Sigmoid colon (tissue), 4 donors: ENCODE results near the gene CYSRT1.

Experiments used
- POLR2A ChIP-seq, 2 donors: fragments of 450-650 bp; IDR thresholded peaks; one replicate each; pipeline ENCODE4 v1.6.1; 2016; ENCODE audit warnings: antibody characterized with exemption in 2 of 2, mild to moderate bottlenecking in 2 of 2, moderate library complexity in 2 of 2
- POLR2AphosphoS5 ChIP-seq, 4 donors: sonication (generic); formaldehyde crosslinking; IDR thresholded peaks; one replicate each; pipeline ENCODE4 v1.6.1; 2017; ENCODE audit warnings: antibody characterized with exemption in 4 of 4
- TF ChIP-seq, protein P1 (sequence below), 4 experiments: fragments of 450-650 bp in 3 of 4; fragments of 200-600 bp in 1 of 4; IDR thresholded peaks; one replicate each; pipeline ENCODE4 v1.5.1; 2016 to 2019; ENCODE audit warnings: antibody characterized with exemption in 4 of 4, mild to moderate bottlenecking in 3 of 4, moderate library complexity in 2 of 4

DNA sequence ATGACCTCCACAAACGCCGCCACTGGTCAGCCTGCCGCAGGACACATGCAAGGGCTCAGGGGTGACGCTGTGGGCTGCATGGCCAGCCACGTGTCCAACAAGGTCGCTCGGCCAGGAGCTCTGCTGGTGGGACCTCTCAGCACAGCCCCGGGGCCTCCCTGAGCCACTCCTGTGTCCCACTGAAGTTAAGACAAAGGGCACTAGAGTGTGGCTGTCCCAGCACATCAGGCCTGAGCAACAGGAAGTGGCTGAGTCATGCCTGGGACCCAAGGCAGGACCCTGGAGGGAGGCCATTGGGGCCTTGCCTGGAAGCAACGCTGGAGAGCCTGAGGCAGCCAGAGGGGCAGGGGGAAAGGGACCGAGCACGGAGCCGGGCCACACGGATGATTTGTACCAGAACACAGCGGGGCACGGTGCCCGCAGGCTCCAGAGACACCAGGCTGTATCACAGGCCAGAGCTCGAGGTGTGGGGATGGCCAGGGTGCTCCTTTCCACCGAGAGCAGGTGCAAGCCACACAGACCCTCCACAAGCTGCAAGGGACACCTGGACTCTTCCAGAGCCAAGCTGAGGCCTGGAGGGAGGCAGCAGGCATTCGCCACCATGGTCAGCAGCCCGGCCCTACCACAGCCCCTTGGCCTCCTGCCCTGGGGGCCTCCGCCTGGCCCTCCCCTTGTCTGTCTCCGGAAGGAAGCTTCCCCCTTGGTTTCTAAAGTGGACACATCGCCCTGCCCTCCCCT, 46.6 kb upstream of the CYSRT1 start:
- TF ChIP-seq, protein P1, sequence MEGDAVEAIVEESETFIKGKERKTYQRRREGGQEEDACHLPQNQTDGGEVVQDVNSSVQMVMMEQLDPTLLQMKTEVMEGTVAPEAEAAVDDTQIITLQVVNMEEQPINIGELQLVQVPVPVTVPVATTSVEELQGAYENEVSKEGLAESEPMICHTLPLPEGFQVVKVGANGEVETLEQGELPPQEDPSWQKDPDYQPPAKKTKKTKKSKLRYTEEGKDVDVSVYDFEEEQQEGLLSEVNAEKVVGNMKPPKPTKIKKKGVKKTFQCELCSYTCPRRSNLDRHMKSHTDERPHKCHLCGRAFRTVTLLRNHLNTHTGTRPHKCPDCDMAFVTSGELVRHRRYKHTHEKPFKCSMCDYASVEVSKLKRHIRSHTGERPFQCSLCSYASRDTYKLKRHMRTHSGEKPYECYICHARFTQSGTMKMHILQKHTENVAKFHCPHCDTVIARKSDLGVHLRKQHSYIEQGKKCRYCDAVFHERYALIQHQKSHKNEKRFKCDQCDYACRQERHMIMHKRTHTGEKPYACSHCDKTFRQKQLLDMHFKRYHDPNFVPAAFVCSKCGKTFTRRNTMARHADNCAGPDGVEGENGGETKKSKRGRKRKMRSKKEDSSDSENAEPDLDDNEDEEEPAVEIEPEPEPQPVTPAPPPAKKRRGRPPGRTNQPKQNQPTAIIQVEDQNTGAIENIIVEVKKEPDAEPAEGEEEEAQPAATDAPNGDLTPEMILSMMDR (IDR thresholded peaks at IDR 0.05): no peak
- TF ChIP-seq POLR2AphosphoS5 (IDR thresholded peaks at IDR 0.05) (no peak), POLR2A (IDR thresholded peaks at IDR 0.05) (no peak)
